ENCODE results near the gene MGAT4B.

The MGAT4B gene

DNA sequence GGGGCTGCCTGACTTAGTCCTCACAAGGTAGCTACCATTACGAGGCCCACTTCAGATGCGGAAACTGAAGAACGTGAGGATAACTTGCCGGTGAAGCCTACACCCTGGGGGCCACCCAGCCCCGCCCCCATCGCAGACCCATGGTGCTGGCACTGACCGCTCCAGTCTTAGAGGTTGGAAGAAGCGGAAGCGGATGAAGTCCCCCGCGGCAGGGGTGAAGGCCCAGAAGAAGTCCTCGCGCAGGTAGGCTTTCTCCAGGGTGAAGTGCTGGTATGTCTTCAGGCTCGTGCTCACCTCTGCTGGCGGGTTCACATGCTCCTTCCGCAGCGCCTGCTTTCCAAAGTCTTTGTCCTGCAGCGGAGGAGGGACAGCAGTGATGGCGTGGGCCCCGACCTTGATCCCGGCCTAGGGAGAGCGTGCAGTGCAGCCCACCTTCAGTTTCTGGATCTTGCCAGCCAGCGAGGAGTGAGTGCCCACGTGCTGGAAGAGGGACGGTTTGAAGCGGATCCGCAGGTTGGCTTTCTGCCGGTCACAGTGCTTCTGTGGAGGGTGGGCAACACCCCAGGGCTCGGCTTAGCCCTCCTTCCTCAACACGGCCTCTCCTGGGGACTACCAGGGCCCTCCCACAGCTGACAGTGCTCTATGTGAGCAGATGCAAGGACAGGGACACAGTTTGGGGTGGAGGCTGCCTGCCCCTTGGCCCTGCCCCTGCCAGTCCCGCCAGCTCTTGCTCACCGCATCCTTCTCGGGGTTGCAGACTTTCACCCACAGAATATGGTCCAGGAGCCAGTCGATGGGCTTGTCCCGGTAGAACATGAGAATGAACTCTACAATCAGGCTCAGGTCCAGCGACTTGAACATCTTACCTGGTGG lies 7.7 kb downstream of the MGAT4B start:
- Histone ChIP-seq H3K27ac (ENCODE audit: low read depth, low read length) (no peak overlapping the region), H3K27me3 (ENCODE audit: control insufficient read depth, insufficient read depth, low read length) (no peaks in the 10 kb centered on the region), H3K4me1 (ENCODE audit: control insufficient read depth, insufficient read depth, low read length) (peaks cover 28% of the 10 kb centered on the region), H3K9ac (ENCODE audit: low read depth, low read length) (no peak overlapping the region), H3K9me3 (ENCODE audit: control insufficient read depth, insufficient read depth, low read length) (no peaks in the 10 kb centered on the region), H3K4me3 (ENCODE audit: low read depth, low read length) (no peak overlapping the region), H3K36me3 (ENCODE audit: control insufficient read depth, insufficient read depth, low read length) (peaks cover 33% of the 10 kb centered on the region)

DNA sequence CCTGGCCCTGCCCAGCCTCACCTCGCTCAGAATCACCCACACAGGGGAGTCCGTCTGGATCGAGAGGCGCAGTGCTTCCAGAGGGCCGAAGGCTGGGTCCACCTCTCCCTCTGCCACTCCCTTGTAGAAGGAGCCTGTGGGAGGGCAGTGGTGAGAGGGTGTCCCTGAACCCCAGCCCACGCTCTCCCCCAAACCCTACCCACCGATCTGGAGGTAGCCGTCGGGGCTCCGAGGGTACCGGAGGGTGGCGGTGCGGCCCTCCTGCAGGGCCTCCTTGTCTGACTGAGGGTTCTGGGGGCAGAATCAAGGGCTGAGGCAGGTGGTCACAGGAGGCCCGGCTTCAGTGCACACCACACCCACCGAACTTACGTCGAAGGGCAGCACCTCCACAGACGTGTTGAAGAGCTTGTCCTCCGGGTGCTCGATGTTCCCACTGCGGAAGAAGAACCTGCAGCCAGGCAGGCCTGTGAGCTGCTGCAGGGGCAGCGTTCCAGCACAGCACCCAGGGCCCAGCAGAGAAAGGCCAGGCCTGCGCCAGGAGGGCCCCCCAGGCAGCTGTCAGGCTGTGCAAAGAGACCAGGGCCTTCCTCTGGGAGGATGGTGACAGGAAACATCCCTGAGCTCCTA lies 8.4 kb downstream of the MGAT4B start:
- H3K9me3 ChIP-seq (ENCODE audit: control insufficient read depth, insufficient read depth, low read length): no peaks in the 10 kb centered on the region
- H3K27ac ChIP-seq (ENCODE audit: low read depth, low read length): no peak overlapping the region
- H3K9ac ChIP-seq (ENCODE audit: low read depth, low read length): no peak overlapping the region
- H3K4me1 ChIP-seq (ENCODE audit: control insufficient read depth, insufficient read depth, low read length): peaks cover 22% of the 10 kb centered on the region
- no peak overlapping the region for H3K4me3 ChIP-seq (ENCODE audit: low read depth, low read length)
- H3K27me3 ChIP-seq (ENCODE audit: control insufficient read depth, insufficient read depth, low read length): no peaks in the 10 kb centered on the region
- peaks cover 33% of the 10 kb centered on the region for H3K36me3 ChIP-seq (ENCODE audit: control insufficient read depth, insufficient read depth, low read length)

DNA sequence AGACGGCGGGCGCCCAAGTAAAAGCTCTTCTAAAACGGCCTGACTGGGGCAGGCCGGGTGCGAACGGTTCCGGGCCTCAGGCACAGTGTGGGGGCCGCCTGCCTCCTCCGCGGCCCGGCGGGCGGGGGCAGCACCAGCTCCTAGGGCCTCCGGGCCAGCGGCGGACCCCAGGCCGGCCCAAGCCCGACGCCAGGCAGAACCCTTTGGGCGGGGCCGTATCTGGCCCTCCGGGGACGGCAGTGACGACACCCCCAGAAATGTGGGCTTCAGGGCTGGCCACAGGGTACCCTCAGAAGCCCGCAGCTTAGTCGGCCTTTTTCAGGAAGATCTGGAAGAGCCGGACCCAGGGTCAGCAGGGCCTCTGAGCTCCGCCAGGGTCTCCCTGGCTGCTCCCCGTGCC lies 8.9 kb downstream of the MGAT4B start:
- Histone ChIP-seq H3K4me3 (ENCODE audit: low read depth, low read length) (no peak overlapping the region), H3K36me3 (ENCODE audit: control insufficient read depth, insufficient read depth, low read length) (peaks cover 33% of the 10 kb centered on the region), H3K4me1 (ENCODE audit: control insufficient read depth, insufficient read depth, low read length) (peaks cover 17% of the 10 kb centered on the region), H3K27ac (ENCODE audit: low read depth, low read length) (no peak overlapping the region), H3K9me3 (ENCODE audit: control insufficient read depth, insufficient read depth, low read length) (no peaks in the 10 kb centered on the region), H3K27me3 (ENCODE audit: control insufficient read depth, insufficient read depth, low read length) (no peaks in the 10 kb centered on the region), H3K9ac (ENCODE audit: low read depth, low read length) (no peak overlapping the region)

DNA sequence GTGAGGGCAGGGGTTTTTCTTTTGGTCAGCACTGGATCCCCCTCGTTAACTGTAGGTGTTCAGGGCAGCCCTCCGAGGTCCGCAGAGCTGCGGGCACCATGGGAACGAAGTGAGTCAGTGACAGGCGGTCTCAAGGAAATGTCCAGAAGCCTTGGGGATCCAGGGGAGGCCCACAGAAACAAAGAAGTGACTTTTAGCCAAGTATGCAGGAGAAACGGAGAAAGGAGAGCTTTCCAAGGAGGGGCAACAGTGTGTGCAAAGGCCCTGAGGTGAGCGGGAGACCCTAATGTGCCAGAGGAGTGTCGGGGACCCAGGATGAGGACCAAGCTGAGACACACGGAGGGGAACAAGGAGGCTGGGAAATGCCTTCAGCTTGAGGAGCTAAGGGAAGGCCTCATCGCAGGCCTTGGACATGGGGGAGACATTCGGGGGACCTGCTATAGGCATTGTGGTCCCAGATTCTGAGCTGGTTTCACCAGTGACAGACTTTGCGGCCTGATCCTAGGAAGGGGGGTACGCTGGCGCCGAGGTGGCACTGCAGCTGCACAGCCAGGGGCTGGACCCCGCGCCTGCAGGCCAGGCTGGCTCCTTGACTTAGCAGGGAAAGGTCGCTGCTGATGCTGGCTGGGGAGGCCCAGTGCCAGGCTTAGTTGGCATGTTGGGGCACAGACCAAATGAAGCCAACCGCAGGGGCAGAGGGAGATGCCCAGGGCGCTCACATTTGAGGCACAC lies 9.6 kb downstream of the MGAT4B start:
- peaks cover 10% of the 10 kb centered on the region; the same call in 1 of the 2 replicates for H3K4me1 ChIP-seq (ENCODE audit: control insufficient read depth, insufficient read depth, low read length)
- no peaks in the 10 kb centered on the region for H3K27me3 ChIP-seq (ENCODE audit: control insufficient read depth, insufficient read depth, low read length)
- H3K4me3 ChIP-seq (ENCODE audit: low read depth, low read length): peak overlapping the region; percentile 78
- H3K36me3 ChIP-seq (ENCODE audit: control insufficient read depth, insufficient read depth, low read length): peaks cover 33% of the 10 kb centered on the region
- H3K9me3 ChIP-seq (ENCODE audit: control insufficient read depth, insufficient read depth, low read length): no peaks in the 10 kb centered on the region
- H3K27ac ChIP-seq (ENCODE audit: low read depth, low read length): peak overlapping the region; percentile 59
- H3K9ac ChIP-seq (ENCODE audit: low read depth, low read length): no peak overlapping the region

DNA sequence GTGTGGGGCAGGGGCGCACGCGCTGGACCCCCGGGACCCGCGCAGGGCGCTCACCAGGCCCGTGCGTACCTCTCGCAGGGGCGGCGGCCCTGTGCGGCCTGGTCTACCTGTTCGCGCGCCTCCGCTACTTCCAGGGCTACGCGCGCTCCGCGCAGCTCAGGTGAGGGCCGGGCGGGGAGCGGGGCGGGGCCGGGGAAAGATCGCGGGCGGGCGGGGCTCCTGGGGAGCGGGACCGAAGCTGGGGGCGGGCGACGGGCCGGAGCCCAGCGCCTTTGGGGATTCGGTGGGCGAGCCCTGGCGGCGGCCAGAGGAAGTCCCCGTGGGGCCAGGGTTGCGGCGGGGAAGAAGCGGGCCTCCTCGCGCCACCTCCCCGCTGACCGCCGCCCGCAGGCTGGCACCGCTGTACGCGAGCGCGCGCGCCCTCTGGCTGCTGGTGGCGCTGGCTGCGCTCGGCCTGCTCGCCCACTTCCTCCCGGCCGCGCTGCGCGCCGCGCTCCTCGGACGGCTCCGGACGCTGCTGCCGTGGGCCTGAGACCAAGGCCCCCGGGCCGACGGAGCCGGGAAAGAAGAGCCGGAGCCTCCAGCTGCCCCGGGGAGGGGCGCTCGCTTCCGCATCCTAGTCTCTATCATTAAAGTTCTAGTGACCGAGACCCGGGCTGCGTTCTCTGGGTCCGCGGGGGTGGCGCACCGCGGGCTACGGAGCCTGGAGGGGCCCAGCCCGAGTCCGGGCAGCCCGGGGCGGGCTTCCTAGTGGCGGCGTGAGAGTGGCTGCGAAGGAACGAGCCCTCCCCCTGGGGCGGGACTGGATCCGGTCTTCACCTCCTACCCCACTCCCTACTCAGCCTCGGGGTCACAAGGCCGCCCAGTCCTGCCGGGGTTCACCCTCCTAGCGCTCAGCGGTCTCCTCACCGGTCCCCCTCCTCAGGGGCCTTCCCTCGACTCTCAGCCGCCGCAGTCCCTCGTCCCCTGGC lies 10.5 kb downstream of the MGAT4B start:
- peak overlapping the region; percentile 78 for H3K4me3 ChIP-seq (ENCODE audit: low read depth, low read length)
- peaks cover 33% of the 10 kb centered on the region for H3K36me3 ChIP-seq (ENCODE audit: control insufficient read depth, insufficient read depth, low read length)
- H3K27me3 ChIP-seq (ENCODE audit: control insufficient read depth, insufficient read depth, low read length): no peaks in the 10 kb centered on the region
- H3K9ac ChIP-seq (ENCODE audit: low read depth, low read length): peak overlapping the region; percentile 44; the same call in 1 of the 2 replicates
- H3K4me1 ChIP-seq (ENCODE audit: control insufficient read depth, insufficient read depth, low read length): peaks cover 9% of the 10 kb centered on the region; the same call in 1 of the 2 replicates
- H3K9me3 ChIP-seq (ENCODE audit: control insufficient read depth, insufficient read depth, low read length): no peaks in the 10 kb centered on the region
- H3K27ac ChIP-seq (ENCODE audit: low read depth, low read length): peak overlapping the region; percentile 59

DNA sequence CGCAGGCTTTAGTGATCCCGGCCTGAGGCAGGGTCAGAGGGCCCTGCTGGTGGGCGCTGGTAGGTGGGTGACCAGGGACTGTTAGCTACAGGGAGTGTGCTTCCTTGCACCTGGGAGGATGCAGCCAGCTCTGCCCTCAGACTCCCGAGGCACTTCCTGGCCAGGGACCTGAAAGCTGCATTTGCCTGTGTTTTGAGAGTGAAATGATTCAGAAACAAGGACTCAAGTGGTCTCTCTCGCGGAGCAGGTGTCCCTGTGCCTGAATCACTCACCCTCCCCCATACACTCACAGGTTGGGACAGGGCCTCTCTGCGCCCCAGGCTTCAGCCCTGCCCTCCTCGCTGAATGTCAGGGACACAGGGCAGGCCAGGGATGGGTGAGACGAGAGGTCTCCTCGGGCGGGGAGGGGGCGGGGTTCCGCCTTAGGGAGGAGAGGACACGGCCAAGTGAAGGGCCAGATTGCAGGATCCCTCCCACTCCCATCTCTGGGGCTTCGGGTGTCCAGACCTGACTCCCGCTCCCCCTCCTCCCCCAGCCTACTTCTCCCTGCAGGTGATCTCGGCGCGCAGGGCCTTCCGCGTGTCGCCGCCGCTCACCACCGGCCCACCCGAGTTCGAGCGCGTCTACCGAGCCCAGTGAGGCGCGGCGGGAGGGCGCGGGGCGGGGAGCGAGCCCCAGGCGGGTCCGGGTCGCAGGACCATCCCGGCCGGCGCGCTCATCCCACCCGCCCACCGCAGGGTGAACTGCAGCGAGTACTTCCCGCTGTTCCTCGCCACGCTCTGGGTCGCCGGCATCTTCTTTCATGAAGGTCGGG lies 11.4 kb downstream of the MGAT4B start:
- Histone ChIP-seq H3K36me3 (ENCODE audit: control insufficient read depth, insufficient read depth, low read length) (peaks cover 31% of the 10 kb centered on the region), H3K9ac (ENCODE audit: low read depth, low read length) (peak overlapping the region; percentile 44; the same call in 1 of the 2 replicates), H3K4me3 (ENCODE audit: low read depth, low read length) (peak overlapping the region; percentile 78), H3K4me1 (ENCODE audit: control insufficient read depth, insufficient read depth, low read length) (peaks cover 9% of the 10 kb centered on the region; the same call in 1 of the 2 replicates), H3K9me3 (ENCODE audit: control insufficient read depth, insufficient read depth, low read length) (no peaks in the 10 kb centered on the region), H3K27ac (ENCODE audit: low read depth, low read length) (no peak overlapping the region), H3K27me3 (ENCODE audit: control insufficient read depth, insufficient read depth, low read length) (no peaks in the 10 kb centered on the region)

DNA sequence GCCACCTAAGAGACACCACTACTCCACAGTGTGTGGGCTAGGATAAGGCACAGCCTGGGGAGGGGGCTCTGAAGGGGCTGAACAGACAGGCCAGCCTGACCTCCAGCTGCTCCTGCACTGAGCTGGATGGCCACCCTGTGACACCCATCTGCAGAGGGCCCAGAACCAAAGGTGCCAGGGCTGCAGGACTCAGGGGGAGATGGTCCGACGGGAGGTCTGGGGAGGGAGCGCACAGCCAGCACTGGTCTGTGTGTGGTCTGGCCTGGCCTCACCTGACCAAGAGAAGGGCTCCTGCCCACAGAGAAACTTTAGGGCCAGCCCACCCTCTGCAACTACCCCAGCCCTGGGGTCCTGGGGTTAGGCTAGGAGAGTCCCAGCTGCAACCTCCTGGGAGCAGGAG lies 12.1 kb downstream of the MGAT4B start:
- no peaks in the 10 kb centered on the region for H3K9me3 ChIP-seq (ENCODE audit: control insufficient read depth, insufficient read depth, low read length)
- peaks cover 9% of the 10 kb centered on the region; the same call in 1 of the 2 replicates for H3K4me1 ChIP-seq (ENCODE audit: control insufficient read depth, insufficient read depth, low read length)
- no peak overlapping the region; the same call in 1 of the 2 replicates for H3K4me3 ChIP-seq (ENCODE audit: low read depth, low read length)
- no peak overlapping the region for H3K27ac ChIP-seq (ENCODE audit: low read depth, low read length)
- H3K27me3 ChIP-seq (ENCODE audit: control insufficient read depth, insufficient read depth, low read length): no peaks in the 10 kb centered on the region
- H3K9ac ChIP-seq (ENCODE audit: low read depth, low read length): no peak overlapping the region
- H3K36me3 ChIP-seq (ENCODE audit: control insufficient read depth, insufficient read depth, low read length): peaks cover 24% of the 10 kb centered on the region

DNA sequence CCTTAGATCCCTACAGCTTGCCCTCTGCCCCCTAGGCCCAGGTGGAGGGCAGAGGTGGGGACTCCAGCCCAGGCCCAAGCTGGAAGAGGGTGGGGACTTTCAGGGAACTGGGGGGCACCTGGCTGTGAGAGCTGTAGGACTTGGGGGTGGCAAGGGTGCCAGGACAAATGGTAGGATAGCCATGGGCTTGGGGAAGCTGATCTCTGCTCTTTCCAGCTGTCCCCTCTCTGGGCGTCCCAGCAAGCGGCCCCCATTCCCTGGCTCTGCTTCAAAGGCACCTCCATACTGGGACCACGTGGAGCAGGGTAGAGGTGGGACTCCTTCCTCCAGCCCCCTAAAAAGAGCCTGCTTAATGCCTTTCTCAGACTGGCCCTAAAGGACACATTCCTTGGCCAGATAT lies 12.5 kb downstream of the MGAT4B start:
- Histone ChIP-seq H3K27ac (ENCODE audit: low read depth, low read length) (no peak overlapping the region), H3K9ac (ENCODE audit: low read depth, low read length) (no peak overlapping the region), H3K4me3 (ENCODE audit: low read depth, low read length) (no peak overlapping the region), H3K36me3 (ENCODE audit: control insufficient read depth, insufficient read depth, low read length) (peaks cover 20% of the 10 kb centered on the region), H3K9me3 (ENCODE audit: control insufficient read depth, insufficient read depth, low read length) (no peaks in the 10 kb centered on the region), H3K27me3 (ENCODE audit: control insufficient read depth, insufficient read depth, low read length) (no peaks in the 10 kb centered on the region), H3K4me1 (ENCODE audit: control insufficient read depth, insufficient read depth, low read length) (peaks cover 9% of the 10 kb centered on the region; the same call in 1 of the 2 replicates)

DNA sequence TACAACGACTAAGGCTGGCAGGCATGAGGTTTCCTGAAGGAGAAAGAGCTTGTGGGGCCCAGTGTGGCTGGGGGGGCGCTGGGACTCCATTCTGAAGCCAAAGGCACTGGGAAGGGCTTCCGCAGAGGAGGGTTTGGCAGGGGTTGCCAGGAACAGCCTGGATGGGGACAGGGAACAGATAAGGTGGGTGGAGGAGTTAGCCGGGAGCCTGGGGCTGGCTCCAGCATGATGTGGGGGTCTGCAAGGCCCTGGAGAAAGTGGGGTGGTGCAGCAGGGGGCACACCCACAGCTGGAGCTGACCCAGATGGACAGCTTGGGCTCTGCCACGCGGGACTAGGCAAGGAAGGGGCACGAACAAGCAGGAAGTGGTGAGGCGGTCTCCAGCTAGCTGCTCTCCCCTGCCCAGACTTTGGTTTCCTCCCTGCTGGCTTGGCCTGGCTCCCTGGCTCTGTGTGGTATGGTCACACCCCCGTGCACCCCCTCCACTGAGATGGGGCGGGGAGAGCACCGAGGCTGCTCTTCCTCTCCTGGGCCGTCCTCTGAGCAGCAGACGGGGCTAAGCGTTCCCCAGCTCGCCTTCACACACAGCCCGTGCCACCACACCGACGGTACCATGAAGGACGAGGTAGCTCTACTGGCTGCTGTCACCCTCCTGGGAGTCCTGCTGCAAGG lies 13.1 kb downstream of the MGAT4B start, which contains the start of gene LTC4S:
Gene LTC4S, plus strand, starts transcription at position 519 of the 672 bp plus-strand sequence. Its CDS starts 95 bp downstream, at position 614.
- Histone ChIP-seq H3K27ac (ENCODE audit: low read depth, low read length) (no peak within 1 kb of the TSS), H3K9ac (ENCODE audit: low read depth, low read length) (no peak within 1 kb of the TSS), H3K4me3 (ENCODE audit: low read depth, low read length) (no peak within 1 kb of the TSS; the same call in 1 of the 2 replicates), H3K36me3 (ENCODE audit: control insufficient read depth, insufficient read depth, low read length) (peaks cover 14% of the 10 kb centered on the region), H3K9me3 (ENCODE audit: control insufficient read depth, insufficient read depth, low read length) (no peaks in the 10 kb centered on the region), H3K4me1 (ENCODE audit: control insufficient read depth, insufficient read depth, low read length) (peaks cover 9% of the 10 kb centered on the region; the same call in 1 of the 2 replicates), H3K27me3 (ENCODE audit: control insufficient read depth, insufficient read depth, low read length) (no peaks in the 10 kb centered on the region)
